ENCODE measurements around the gene GH2.
"Not testable (repeated sequence)": the region's sequence is repeated elsewhere in the genome, so short reads cannot be mapped to it uniquely, and the experiment has no call there.

Gene GH2

DNA sequence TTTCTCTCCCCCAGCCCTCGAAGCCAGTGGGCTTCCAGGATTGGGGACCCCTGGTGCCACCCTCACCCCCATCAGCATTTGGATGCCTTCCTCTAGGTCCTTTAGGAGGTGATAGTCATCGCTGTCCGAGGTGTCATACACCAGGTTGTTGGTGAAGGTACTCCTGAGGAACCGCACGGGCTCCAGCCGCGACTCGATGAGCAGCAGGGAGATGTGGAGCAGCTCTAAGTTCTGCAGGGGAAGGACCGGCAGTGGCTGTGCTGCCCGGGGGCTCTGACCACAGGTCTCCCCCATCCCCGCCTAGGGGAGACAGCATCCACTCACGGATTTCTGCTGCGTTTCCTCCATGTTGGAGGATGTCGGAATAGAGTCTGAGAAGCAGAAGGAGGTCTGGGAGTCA lies 28.4 kb upstream of the GH2 start:
- DNase-seq: no peak

DNA sequence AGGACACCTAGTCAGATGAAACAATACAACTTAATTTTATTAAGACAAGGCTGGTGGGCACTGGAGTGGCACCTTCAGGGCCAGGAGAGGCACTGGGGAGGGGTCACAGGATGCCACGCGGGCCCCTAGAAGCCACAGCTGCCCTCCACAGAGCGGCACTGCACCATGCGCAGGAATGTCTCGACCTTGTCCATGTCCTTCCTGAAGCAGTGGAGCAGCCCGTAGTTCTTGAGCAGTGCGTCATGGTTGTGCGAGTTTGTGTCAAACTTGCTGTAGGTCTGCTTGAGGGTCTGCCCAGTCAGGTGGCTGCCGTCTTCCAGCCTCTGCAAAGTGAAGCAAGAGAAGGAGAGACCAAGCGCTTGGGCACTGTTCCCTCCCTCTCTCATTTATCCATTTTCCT lies 27.8 kb upstream of the GH2 start:
- DNase-seq: not testable (repeated sequence)

DNA sequence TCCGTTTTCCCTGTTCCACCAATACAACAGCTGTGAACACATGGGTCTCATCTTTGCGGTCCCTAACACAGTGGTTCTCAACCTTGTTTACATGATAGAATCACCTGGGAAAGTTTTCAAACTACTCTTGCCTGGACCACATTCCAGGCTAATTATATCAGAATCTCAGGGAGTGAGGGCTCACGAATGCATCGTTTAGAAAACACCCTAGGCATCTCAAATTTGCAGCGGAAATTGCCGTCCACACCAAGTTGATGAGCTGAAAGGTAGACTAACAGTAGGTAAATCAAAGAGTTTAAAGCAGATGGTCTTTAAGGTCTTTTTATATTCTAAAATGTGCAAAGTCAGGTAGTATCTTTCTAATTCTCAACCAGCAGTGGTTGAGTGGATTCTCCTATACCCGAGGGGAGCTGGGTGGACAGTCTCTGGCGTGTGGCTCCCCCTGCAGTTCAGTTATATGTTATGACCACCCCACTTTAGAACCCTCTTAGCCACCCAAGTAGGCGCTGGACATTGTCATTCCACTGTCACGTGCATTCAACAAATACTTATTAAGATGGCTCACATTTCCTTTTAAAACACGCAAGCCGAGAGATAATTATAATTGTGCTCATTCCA lies 25.5 kb upstream of the GH2 start:
- not testable (repeated sequence) for DNase-seq

GRCh38 chr17:63904796-63905195 lies 23.1 kb upstream of the GH2 start:
- DNase-seq: not testable (repeated sequence)

GRCh38 chr17:63903787-63904201 lies 22.1 kb upstream of the GH2 start:
- not testable (repeated sequence) for DNase-seq

DNA sequence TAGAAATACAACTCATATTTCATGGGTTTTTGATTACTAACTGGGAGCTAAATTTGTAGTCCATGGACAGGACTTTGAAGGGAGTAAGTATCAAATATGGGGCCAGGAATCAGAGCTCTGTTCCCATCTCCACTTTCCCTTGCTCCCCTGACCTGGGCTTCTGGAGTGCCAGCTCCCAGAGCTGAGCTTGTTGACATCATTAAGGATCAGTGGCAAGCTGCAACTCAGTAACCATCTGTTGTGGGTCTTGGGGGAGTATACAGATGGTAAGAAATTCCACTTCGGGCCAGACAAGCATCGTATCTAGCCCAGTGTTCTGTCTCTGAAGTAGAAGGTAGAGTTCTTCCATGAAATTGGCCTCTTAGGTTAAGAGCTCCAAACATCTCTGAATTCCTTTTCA lies 20.2 kb upstream of the GH2 start:
- DNase-seq: not testable (repeated sequence)

GRCh38 chr17:63898899-63899798 lies 17.4 kb upstream of the GH2 start:
- DNase-seq: not testable (repeated sequence)

DNA sequence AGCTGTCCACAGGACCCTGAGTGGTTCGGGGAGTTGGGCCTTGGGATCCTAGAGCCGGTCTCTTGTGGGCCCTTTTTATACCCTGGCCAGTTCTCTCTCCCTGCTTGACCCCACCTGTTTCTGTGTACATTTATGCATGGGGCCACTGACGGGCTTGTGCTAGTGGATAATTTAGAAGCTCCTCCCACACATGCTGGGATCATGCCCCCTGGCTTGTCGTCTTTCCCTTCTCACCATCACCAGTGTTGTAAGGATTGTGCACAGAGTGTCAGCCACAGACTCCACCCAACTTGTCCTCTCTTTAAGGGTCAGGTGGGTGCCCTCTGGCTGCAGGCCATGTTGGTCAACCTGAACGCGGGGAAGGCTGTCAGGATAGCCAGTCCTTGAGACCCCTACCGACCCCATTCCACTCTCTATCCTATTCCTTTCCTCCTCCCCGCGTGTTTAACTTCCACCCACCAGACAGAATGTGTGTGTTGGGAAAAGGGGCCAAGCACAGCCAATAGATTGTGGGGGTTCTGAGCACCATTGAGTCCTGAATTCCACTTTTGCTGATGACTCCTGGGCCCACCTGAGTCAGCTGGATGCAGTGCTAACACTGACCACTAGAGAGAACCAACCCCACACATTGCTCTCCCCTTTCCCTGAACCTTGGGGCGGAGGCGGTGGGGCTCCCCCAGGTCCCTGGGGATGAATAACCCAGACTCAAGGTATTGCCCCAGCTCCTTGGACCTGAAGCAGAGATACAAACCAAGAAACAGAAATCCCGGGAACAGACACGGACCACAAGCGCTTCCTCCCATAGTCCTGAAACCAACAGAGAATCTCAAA lies 15.0 kb upstream of the GH2 start, which contains the start of gene CSH1:
TSS of gene CSH1 (minus strand) at position 51 of the 831 bp plus-strand sequence. CDS start 63 bp downstream, outside the sequence.
- not testable (repeated sequence) for DNase-seq

- not testable (repeated sequence) for DNase-seq
Observed at GRCh38 chr17:63894821-63895220, 13.1 kb upstream of the GH2 start.

DNA sequence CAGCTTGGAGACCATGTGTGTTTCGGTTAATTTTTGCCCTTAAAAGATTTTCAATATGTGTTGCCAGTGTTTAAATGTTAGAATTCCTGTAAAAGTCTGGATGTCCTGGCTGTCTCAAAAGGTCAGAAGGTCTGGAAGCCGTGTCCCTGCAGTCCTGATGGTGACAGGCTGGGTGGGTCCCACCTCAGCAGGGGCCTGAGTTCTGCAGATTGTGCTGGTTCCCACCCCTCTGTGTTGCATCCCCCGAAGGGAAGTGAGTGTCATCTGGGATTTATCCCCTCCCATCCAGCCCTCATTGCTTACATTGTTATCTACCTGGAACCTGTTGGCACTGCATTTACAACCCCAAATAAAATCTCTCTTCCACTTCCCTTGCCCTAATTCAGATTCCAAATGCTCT lies 12.3 kb upstream of the GH2 start:
- DNase-seq: not testable (repeated sequence)

DNA sequence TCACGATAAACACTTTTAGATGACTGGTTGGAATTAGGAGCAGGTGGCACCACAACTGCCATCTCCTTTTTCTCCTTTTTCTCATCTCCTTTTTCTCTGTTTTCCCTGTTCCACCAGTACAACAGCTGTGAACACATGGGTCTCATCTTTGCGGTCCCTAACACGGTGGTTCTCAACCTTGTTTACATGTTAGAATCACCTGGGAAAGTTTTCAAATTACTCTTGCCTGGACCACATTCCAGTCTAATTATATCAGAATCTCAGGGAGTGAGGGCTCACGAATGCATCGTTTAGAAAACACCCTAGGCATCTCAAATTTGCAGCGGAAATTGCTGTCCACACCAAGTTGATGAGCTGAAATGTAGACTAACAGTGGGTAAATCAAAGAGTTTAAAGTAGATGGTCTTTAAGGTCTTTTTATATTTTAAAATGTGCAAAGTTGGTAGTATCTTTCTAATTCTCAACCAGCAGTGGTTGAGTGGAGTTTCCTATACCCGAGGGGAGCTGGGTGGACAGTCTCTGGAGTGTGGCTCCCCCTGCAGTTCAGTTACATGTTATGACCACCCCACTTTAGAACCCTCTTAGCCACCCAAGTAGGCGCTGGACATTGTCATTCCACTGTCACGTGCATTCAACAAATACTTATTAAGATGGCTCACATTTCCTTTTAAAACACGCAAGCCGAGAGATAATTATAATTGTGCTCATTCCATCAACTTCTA lies 10.7 kb upstream of the GH2 start:
- DNase-seq: not testable (repeated sequence)

GRCh38 chr17:63889026-63889848 lies 7.5 kb upstream of the GH2 start:
- DNase-seq: not testable (repeated sequence)

DNA sequence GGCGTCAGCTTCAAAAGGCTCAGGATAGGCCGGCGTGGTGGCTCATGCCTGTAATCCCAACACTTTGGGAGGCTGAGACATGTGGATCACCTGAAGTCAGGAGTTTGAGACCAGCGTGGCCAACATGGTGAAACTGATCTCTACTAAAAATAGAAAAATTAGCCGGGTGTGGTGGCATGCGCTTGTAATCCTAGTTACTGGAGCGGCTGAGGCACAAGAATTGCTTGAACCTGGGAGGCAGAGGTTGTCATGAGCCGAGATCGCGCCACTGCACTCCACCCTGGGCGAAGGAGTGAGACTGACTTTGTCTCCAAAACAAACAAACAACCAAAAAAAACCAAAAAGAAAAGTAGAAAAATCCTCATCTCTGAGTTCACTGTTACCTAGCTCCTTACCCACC lies 3.4 kb upstream of the GH2 start:
- DNase-seq: not testable (repeated sequence)

GRCh38 chr17:63882626-63883126 lies 932 bp upstream of the GH2 start:
- DNase-seq: not testable (repeated sequence)

DNA sequence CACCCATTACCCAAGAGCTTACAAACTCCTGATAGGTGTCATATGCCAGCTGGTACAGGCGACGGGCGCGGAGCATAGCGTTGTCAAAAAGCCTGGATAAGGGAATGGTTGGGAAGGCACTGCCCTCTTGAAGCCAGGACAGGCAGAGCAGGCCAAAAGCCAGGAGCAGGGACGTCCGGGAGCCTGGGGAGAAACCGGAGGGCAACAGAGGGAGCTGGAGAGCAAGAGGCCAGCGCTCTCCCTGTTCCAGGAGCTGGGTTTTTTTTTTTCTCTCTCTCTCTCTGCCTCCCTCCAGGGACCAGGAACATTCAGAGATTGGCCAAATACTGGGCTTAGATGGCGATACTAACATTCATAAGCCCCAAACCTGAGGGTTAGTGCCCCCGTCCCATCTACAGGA lies 407 bp downstream of the GH2 start:
- DNase-seq: not testable (repeated sequence)

- DNase-seq: no peak
Observed at GRCh38 chr17:63880706-63881105, 1.0 kb downstream of the GH2 start.

- not testable (repeated sequence) for DNase-seq
Observed at GRCh38 chr17:63878413-63878812, 3.3 kb downstream of the GH2 start.

DNA sequence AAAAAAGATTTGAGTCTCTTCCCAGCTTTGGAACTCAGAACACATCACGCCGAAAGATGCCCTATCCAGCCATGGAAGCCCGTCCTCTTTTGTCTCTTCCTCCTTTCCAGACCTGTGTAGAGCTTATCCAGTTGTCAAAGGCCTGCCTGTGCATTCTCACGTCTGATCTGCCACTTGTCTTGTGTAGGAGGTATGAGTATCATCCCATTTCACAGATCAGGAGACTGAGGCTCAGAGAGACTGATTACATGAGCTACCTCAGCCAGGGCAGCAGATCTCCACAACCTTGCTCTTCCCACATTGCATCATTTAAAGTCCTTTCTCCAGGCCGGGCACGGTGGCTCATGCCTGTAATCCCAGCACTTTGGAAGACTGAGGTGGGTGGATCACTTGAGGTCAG lies 7.1 kb downstream of the GH2 start:
- DNase-seq: not testable (repeated sequence)

DNA sequence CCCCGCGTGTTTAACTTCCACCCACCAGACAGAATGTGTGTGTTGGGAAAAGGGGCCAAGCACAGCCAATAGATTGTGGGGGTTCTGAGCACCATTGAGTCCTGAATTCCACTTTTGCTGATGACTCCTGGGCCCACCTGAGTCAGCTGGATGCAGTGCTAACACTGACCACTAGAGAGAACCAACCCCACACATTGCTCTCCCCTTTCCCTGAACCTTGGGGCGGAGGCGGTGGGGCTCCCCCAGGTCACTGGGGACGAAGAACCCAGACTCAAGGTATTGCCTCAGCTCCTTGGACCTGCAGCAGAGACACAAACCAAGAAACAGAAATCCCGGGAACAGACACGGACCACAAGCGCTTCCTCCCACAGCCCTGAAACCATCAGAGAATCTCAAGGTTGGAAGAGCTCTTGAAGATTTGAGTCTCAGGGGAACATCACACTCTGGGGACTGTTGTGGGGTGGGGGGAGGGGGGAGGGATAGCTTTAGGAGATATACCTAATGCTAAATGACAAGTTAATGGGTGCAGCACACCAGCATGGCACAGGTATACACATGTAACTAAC lies 7.6 kb downstream of the GH2 start:
- DNase-seq: not testable (repeated sequence)

- DNase-seq: not testable (repeated sequence)
Observed at GRCh38 chr17:63873577-63873976, 8.2 kb downstream of the GH2 start, which contains the start of gene CSH2. TSS of gene CSH2 (minus strand) at chr17:63873677. CDS start at chr17:63873614, 63 bp downstream.
